Activated T-cell treated with anti-CD3 and anti-CD28 coated beads for 48 hours (primary cell): Measurements from ENCODE around the gene KRTAP9-7.

Experiments
- DNase-seq: peaks from one replicate; pipeline ENCODE4 v3.0.0-alpha.2; 2020; ENCODE audit warnings: low read depth

Gene KRTAP9-7

GRCh38 chr17:41322094-41322902 is 46.8 kb downstream of the KRTAP9-7 start:
- no peak for DNase-seq

- no peak for DNase-seq
Measured at GRCh38 chr17:41322903-41323895, 47.7 kb downstream of the KRTAP9-7 start.

GRCh38 chr17:41324180-41325075 is 48.9 kb downstream of the KRTAP9-7 start:
- no peak for DNase-seq

GRCh38 chr17:41325126-41325525 is 49.6 kb downstream of the KRTAP9-7 start:
- no peak for DNase-seq

- no peak for DNase-seq
Measured at GRCh38 chr17:41325611-41326010, 50.1 kb downstream of the KRTAP9-7 start.
